ENCODE results near the gene DCDC2B. TPM values are rescaled to one million over a fixed set of nuclear protein-coding genes. Genes with fewer than 3 reads are reported as not detected.
A peak's percentile ranks its signal among the peaks of the same experiment; 100 is the strongest.

Gene DCDC2B
- total and polyA plus RNA-seq, 9 of the 15 experiments (the other 6 are each of a cell fraction or from before 2014, with no cell fraction given), result not detected

GRCh38 chr1:32179443-32180185 lies 29.3 kb upstream of the DCDC2B start, which contains the start of gene TXLNA (continued):
- no peak for TF ChIP-seq SPI1 (IDR thresholded peaks at IDR 0.05; ENCODE audit: borderline replicate concordance, low read depth, low read length)
- TF ChIP-seq CEBPB (tag; IDR thresholded peaks at IDR 0.05), result no peak
- TF ChIP-seq ZNF780A (CRISPR knock-in tag; IDR thresholded peaks at IDR 0.05), result no peak
- TF ChIP-seq, protein P1, sequence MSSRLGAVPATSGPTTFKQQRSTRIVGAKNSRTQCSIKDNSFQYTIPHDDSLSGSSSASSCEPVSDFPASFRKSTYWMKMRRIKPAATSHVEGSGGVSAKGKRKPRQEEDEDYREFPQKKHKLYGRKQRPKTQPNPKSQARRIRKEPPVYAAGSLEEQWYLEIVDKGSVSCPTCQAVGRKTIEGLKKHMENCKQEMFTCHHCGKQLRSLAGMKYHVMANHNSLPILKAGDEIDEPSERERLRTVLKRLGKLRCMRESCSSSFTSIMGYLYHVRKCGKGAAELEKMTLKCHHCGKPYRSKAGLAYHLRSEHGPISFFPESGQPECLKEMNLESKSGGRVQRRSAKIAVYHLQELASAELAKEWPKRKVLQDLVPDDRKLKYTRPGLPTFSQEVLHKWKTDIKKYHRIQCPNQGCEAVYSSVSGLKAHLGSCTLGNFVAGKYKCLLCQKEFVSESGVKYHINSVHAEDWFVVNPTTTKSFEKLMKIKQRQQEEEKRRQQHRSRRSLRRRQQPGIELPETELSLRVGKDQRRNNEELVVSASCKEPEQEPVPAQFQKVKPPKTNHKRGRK (tag; IDR thresholded peaks at IDR 0.05), result no peak
- no peak for TF ChIP-seq SIX5 (IDR thresholded peaks at IDR 0.05; ENCODE audit: borderline replicate concordance in 1 of 2, insufficient read depth in 1 of 2, low read depth in 1 of 2, low read length in 2 of 2)
- TF ChIP-seq ZNF121 (CRISPR knock-in tag; conservative IDR thresholded peaks at IDR 0.05), result no peak
- TF ChIP-seq LCOR (CRISPR knock-in tag; IDR thresholded peaks at IDR 0.05), result peak; percentile 89
- peak; percentile 99 for TF ChIP-seq POLR2G (IDR thresholded peaks at IDR 0.05; ENCODE audit: low read depth, low read length)
- TF ChIP-seq ZNF830 (CRISPR knock-in tag; IDR thresholded peaks at IDR 0.05), result peak; percentile 85; the same call in 1 of the 2 replicates
- TF ChIP-seq MAFG (tag; conservative IDR thresholded peaks at IDR 0.05), result no peak
- no peak for TF ChIP-seq MCM5 (IDR thresholded peaks at IDR 0.05; ENCODE audit: low read depth)
- TF ChIP-seq GABPB1 (CRISPR knock-in tag; IDR thresholded peaks at IDR 0.05), result peak; percentile 93
- peak; percentile 77; the same call in 1 of the 2 replicates for TF ChIP-seq FOXK1 (CRISPR knock-in tag; IDR thresholded peaks at IDR 0.05; ENCODE audit: borderline replicate concordance)
- peak; percentile 95 for TF ChIP-seq KDM2B (CRISPR knock-in tag; IDR thresholded peaks at IDR 0.05)
- no peak; the same call in 1 of the 2 replicates for TF ChIP-seq ZNF24 (IDR thresholded peaks at IDR 0.05)
- no peak; the same call in 1 of the 2 replicates for TF ChIP-seq FOXO4 (CRISPR knock-in tag; IDR thresholded peaks at IDR 0.05)
- TF ChIP-seq, protein P2, sequence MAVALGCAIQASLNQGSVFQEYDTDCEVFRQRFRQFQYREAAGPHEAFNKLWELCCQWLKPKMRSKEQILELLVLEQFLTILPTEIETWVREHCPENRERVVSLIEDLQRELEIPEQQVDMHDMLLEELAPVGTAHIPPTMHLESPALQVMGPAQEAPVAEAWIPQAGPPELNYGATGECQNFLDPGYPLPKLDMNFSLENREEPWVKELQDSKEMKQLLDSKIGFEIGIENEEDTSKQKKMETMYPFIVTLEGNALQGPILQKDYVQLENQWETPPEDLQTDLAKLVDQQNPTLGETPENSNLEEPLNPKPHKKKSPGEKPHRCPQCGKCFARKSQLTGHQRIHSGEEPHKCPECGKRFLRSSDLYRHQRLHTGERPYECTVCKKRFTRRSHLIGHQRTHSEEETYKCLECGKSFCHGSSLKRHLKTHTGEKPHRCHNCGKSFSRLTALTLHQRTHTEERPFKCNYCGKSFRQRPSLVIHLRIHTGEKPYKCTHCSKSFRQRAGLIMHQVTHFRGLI (CRISPR knock-in tag; IDR thresholded peaks at IDR 0.05), result 0 out of 2 replicates have a peak, but pooled peaks have one; percentile 2
- TF ChIP-seq SFPQ (IDR thresholded peaks at IDR 0.05; ENCODE audit: low read depth, low read length), result no peak
- TF ChIP-seq PHB2 (IDR thresholded peaks at IDR 0.05; ENCODE audit: low read depth), result no peak
- TF ChIP-seq ZNF764 (CRISPR knock-in tag; IDR thresholded peaks at IDR 0.05; ENCODE audit: low read depth), result no peak

All from K562 (cell line).